Renal pelvis (tissue), 12 donors: ENCODE results near the gene MPND. TPM values are rescaled to one million over a fixed set of nuclear protein-coding genes. Genes with fewer than 3 reads are reported as not detected.

Experiments
- DNase-seq: peaks from one replicate; pipeline ENCODE4 v3.0.0-alpha.2; 2013
- long read RNA-seq, 16 experiments: transcript quantifications; one replicate each; lab custom pipeline, GENCODE V29; 2026
- polyA plus RNA-seq, 3 donors: library from polyadenylated mRNA; unstranded; fragments of 120-200 nt; gene quantifications; one replicate each; pipeline ENCODE4 v1.2.1, GENCODE V29; 2013; ENCODE audit not compliant: insufficient read length in 3 of 3

Gene MPND, protein sequence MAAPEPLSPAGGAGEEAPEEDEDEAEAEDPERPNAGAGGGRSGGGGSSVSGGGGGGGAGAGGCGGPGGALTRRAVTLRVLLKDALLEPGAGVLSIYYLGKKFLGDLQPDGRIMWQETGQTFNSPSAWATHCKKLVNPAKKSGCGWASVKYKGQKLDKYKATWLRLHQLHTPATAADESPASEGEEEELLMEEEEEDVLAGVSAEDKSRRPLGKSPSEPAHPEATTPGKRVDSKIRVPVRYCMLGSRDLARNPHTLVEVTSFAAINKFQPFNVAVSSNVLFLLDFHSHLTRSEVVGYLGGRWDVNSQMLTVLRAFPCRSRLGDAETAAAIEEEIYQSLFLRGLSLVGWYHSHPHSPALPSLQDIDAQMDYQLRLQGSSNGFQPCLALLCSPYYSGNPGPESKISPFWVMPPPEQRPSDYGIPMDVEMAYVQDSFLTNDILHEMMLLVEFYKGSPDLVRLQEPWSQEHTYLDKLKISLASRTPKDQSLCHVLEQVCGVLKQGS
- polyA plus RNA-seq: 10 to 100 TPM; 29.3 to 33.8 (median 31.8) TPM
- long read RNA-seq, donor 1, partial matches to known transcripts: 0 of 4 reads
- long read RNA-seq, donor 1, other reads (novel, unspliced or antisense): 0 of 4 reads
- long read RNA-seq, donor 2, transcript MPND-207 (13 exons, 1,611 nt): major isoform, 5 of 11 reads
- long read RNA-seq, donor 2, partial matches to known transcripts: 5 of 11 reads
- long read RNA-seq, donor 2, other reads (novel, unspliced or antisense): 0 of 11 reads
- long read RNA-seq, donor 3, transcript MPND-207 (13 exons, 1,611 nt): major isoform, 11 of 11 reads
- long read RNA-seq, donor 3, partial matches to known transcripts: 0 of 11 reads
- long read RNA-seq, donor 3, other reads (novel, unspliced or antisense): 0 of 11 reads
- long read RNA-seq, donor 4, partial matches to known transcripts: 6 of 9 reads
- long read RNA-seq, donor 4, other reads (novel, unspliced or antisense): 0 of 9 reads
- long read RNA-seq, donor 5, partial matches to known transcripts: 0 of 3 reads
- long read RNA-seq, donor 5, other reads (novel, unspliced or antisense): 0 of 3 reads
- long read RNA-seq, donor 6, partial matches to known transcripts: 0 of 3 reads
- long read RNA-seq, donor 6, other reads (novel, unspliced or antisense): 0 of 3 reads
- long read RNA-seq, donor 7, transcript MPND-207 (13 exons, 1,611 nt): major isoform, 6 of 13 reads
- long read RNA-seq, donor 7, partial matches to known transcripts: 6 of 13 reads
- long read RNA-seq, donor 7, other reads (novel, unspliced or antisense): 0 of 13 reads
- long read RNA-seq, donor 8: 0 reads
- long read RNA-seq, donor 9, transcript MPND-207 (13 exons, 1,611 nt): major isoform, 7 of 9 reads
- long read RNA-seq, donor 9, partial matches to known transcripts: 0 of 9 reads
- long read RNA-seq, donor 9, other reads (novel, unspliced or antisense): 0 of 9 reads
- long read RNA-seq, donor 10, partial matches to known transcripts: 0 of 2 reads
- long read RNA-seq, donor 10, other reads (novel, unspliced or antisense): 0 of 2 reads
- long read RNA-seq, donor 11, partial matches to known transcripts: 0 of 1 reads
- long read RNA-seq, donor 11, other reads (novel, unspliced or antisense): 0 of 1 reads
- long read RNA-seq, donor 12, transcript MPND-207 (13 exons, 1,611 nt): major isoform, 7 of 13 reads
- long read RNA-seq, donor 12, partial matches to known transcripts: 5 of 13 reads
- long read RNA-seq, donor 12, other reads (novel, unspliced or antisense): 0 of 13 reads
- long read RNA-seq, donor 13, partial matches to known transcripts: 10 of 11 reads
- long read RNA-seq, donor 13, other reads (novel, unspliced or antisense): 0 of 11 reads
- long read RNA-seq, donor 14: 0 reads
- long read RNA-seq, donor 15: 0 reads
- long read RNA-seq, donor 16, transcript MPND-207 (13 exons, 1,611 nt): major isoform, 5 of 7 reads
- long read RNA-seq, donor 16, partial matches to known transcripts: 0 of 7 reads
- long read RNA-seq, donor 16, other reads (novel, unspliced or antisense): 0 of 7 reads

DNA sequence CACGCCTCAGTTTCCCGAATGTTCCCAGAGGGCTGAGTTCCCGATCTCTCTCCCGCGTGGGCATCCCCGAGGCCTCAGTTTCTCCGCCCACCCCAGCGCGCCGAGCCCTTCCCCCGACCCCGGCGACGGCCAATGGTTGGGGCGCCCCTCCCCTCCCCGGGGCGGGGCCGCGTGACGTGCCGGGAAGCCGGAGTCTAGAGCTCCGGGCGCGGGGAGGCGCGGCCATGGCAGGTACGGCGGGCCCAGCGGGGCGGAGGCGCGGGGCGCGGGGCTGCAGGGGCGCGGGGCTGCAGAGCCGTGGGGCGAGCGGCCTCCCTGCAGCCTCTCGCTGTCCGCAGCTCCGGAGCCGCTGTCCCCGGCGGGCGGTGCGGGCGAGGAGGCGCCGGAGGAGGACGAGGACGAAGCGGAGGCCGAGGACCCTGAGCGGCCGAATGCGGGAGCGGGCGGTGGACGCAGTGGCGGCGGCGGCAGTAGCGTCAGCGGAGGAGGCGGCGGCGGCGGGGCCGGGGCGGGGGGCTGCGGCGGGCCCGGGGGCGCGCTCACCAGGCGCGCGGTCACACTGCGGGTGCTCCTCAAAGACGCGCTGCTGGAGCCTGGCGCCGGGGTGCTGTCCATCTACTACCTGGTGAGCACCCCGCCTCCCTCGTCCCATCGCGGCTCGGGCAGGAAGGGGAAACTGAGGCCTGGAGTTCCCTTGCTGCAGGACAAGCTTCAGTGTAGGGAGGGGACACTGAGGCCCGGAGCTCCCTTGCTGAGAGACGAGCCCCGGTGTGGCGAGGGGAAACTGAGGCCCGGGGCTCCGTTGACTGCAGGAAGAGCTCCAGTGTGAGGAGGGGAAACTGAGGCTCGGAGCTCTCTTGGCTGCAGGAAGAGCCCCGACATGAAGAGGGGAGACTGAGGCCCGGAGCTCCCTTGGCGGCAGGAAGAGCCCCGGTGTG, at the start of gene MPND:
Gene MPND, plus strand, starts transcription at position 193 of the 938 bp plus-strand sequence. Its CDS starts 32 bp downstream, at position 225.
- peak; percentile 91 for DNase-seq

DNA sequence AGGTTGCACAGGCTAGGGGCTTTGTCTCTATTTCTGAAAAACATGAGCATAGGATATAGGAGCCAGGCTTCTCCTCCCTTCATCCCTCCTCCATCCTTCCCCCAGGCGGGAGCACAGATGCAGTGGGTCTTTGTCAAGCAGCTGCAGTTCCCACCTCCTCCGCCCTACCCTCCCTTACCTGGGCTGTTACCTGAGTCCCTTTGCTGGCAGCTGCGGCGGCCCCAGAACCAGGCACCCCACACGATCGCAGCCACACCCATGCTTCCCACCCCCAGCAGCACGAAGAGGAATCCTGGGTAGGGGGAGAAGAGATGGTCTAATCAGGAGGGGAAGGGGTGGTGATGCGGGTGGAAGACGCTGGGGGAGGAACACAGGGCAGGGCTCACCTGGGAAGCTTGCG, 49.0 kb upstream of the MPND start:
- DNase-seq: no peak

DNA sequence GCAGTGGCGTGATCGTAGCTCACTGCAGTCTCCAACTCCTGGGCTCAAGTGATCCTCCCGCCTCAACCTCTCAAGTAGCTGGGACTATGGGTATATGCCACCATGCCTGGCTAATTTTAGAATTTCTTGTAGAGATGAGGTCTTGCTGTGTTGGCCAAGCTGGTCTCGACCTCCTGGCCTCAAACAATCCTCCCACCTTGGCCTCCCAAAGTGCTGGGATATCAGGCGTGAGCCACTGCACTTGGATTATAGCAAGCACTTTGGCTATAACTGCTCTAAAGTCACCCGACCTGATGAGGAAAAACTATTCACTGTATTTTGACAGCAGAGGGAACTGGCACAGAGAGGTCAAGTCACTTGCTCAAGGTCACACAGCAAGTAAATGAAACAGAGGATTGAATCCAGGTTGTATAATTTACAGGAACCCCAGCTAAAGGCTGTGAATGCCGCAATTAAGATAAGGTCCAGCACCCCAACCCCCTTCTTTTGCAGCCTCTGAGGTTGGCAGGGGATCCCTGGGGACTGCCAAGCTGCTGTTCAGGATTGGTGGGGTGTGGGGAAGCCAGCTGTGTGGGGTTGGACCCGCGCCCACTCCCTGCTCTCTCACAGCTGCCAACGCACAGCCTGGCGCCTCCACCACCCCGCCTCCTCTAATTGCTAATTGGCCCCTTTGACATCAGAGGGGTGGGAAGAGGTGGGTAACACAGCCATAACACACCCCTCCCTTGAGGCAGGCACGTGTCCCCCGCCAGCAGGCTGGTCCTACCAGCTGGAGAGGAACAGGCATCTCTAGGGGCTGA, 47.2 kb upstream of the MPND start:
- no peak for DNase-seq

DNA sequence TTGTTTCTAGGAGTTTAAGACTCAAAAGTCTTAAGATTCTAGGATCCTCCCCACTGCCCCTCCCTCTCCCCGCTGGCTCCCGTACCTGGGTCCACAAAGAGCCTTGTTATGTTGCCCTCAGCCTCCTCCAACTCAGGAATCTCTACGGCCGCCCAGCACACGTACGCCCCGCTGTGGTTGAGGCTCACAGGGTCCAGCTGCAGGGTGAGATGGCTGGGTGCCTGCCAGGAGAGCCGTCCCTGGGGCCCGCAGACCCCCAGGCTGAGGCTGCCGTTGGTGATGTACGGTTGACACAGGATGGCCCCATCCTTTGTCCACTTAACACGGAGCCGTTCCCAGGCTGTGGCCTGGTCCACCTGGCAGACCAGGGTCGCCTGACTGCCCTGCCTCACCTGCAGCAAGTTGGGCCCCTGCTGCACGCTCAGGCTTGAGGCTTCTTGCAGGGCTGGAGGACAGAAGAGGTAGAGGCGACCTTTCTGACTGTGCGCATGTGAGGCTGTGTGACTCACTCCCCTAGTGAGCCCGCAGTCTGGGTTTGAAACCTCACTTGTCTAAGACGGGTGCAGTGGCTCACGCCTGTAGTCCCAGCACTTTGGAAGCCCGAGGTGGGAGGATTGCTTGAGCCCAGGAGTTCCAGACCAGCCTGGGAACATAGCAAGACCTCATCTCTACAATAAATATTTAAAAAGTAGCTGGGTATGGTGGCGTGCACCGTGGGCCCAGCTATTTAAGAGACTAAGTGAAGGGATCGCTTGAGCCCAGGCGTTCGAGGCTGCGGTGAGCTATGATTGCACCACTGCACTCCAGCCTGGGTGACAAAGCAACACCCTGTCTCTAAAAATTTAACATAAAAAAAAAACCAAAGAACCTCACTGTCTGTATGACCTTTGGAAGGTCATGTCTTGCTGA, 45.2 kb upstream of the MPND start:
- no peak for DNase-seq

DNA sequence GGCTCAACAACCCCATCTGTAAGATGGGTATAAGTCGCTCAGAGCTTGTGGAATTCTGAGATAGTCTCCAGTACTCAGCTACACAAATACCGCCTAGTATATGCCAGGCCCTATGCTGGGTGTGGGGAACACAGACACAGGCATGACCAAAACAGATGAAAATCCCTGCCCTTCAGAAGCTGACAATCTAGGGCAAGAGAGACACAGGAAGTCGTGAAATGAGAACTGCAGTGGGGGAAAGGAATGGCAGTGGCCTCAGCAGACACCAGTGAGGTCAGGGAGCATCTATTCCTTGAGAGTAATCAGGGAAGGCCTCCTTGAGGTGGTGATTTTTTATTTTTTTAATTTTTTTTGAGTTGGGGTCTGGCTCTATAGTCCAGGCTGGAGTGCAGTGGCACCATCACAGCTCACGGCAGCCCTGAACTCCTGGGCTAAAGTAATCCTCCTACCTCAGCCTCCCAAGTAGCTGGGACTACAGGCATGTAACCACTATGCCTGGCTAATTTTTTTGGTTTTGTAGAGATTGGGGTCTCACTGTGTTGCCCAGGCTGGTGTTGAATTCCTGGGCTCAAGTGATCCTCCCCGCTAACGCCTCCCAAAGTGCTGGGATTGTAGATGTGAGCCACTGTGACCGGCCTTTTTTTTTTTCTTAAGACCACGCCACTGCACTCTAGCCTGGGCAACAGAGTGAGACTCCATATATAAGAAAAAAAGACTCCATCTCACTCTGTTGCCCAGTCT, 44.4 kb upstream of the MPND start:
- no peak for DNase-seq

DNA sequence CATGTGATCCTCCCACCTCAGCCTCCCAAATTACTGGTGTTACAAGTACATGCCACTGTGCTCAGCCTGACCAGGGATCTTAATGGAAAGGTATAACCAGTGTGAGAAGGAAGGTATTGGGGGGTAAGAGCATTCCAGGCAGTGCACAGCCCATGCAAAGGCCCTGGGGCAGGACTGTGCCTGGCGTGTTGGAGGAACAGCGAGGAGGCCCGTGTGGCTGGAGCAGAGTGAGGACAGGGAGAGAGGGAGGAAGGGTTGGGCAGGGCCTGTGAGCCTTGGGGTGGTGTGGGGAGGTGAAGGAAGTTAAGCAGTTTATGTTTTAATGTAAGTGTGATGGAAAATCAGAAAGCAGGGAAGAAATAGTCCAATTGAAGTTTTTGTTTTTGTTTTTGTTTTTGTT, 42.8 kb upstream of the MPND start:
- DNase-seq: no peak

DNA sequence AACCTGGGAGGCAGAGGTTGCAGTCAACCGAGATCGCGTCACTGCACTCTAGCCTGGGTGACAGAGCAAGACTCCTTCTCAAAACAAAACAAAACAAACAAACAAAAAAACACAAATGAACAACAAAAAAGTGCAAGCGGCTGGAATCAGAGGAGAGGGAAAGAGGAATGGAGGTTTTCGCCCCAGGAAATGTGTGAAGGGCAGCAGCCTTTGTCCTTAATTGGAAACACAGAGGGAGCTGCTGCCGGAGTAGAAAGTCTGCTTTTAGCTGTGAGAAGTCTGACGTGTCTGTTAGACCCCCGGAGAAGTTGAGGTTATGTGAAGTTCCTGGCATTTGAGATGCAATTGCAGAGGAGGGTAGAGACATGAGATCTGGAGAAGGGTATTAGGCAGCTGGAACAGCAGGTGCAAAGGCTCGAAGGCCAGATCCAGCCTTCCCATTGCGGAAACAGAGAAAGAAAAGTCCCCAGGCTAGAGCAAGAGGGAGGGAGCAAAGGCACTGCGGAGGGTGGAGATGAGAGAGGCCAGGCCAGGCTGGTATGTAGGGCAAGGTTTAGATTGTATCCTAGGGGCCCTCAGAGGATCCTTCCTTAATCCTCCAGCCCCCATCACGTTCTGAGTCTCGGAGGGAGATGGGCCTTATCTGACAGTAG, 41.6 kb upstream of the MPND start:
- no peak for DNase-seq

DNA sequence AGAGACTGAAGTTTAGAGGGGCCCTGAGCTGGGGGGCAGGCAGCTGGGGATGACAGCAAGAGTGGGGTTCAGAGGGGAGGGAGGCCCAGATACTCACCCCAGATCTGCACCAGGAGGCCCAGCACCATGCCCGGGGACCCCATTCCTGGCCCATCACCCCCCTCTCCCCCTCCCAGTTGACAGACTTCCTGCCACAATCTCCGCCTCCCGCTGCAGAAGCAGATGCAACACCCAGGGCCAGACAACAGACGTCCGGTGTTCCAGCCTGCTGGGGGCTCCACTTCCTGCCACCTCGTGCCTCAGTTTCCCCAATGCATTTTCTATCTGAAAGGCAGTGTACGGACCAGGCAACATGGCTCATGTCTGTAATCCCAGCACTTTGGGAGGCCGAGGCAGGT, 41.1 kb upstream of the MPND start, which contains the start of gene TMIGD2:
Gene TMIGD2, minus strand, starts transcription at position 147 of the 398 bp plus-strand sequence. Its CDS starts 4 bp downstream, at position 143.
- DNase-seq: no peak

DNA sequence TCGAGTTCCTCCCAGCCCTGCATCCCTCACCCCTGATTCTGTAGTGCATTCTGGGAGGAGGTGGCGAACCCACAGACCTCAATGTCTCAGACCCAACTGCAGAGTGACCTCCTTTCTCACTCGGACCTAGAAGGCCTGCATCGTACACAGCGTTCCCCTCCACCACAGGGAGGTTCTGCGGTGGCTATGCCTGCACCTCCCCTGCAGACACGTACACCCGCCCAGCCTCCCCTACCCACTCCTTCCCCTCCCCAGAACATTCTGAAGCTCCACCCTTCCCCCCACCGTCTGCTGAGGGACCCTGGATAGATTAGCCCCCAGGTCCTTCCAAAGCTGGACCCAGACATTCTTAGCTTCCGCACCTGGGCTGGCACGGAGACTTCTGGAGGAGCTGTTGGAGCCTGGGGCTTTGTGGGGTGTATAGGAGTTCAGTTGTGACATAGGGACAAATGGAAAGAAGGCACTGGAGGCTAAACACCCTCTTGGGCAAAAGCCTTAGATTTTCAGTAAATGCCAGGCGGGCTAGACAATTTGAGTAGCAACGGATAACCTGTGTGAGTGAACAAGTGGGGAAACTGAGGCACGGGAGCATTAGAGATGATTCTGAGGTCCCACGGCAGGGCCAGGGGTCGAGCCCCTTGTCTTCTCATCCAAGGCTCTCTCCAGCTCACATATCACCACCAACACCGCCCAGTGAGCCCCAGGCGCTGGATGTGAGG, 39.4 kb upstream of the MPND start:
- DNase-seq: no peak

DNA sequence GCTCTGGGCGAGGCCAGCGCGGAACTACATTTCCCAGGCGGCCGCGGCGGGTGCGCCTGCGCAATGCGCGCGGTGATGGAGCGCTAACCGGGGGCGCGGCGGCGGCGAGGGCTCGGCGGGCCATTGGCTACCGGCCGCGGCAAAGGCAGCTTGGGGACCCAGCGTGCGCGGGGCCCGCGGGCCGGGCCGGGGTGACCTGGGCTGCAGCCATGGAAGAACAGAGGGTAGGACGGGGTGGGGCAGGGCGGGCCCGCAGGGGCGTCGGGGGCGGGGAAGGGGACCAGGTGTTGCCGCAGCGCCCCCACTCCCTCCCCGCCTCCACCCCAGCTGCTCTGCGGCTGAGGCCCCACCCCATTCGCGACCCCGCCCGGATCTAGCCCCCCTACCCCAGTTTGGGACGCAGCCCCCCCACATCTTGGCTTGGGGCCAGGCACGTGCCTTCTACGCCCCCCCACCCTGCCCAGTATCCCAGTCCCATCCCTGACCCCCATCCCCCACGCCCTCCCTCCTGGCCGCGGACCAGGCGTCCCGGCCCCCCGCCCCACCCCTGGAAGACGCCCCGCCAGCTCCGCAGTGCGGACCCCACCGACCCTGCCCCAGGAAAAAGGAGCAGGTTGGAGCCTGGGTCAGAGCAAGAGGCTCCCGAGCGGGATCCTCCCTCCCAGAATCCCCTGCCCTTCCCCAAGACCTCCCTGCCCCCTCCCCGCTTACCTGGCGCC, 38.7 kb upstream of the MPND start, which contains the start of gene FSD1:
Gene FSD1, plus strand, starts transcription at position 61 of the 719 bp plus-strand sequence. Its CDS starts 149 bp downstream, at position 210.
- DNase-seq: no peak

DNA sequence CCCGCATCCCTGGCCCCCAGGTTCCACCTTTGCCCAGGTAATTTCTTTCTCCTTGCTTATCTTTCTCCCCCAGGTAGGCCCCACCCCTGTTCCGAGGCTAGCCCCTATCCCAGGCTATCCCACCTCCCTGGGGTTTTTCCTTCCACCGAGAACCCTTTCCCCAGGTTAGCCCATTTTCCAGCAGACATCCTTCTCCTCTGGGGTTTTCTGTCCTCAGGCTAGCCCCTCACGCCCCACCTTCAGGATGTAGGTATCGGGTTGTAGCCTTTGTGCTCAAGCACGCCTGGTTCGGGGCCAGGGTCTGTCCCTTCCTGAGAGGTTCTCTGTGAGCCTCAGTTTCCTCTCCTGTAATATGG, 38.1 kb upstream of the MPND start:
- no peak for DNase-seq

DNA sequence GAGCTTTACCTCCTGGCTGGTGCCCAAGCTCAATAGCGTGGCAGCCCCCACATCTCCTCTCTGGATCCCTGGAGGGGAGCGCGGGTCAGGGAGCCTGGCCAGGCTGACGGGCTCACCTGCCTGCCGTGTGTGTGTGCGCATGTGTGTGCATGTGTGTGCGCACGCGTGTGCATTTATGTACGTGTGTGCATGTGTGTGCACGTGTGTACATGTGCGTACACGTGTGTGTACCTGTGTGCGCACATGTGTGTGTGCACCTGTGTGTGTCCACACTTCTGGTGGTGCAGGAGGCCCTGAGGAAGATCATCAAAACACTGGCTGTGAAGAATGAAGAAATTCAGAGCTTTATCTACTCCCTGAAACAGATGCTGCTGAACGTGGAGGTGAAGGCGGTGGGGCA, 37.7 kb upstream of the MPND start:
- DNase-seq: no peak

DNA sequence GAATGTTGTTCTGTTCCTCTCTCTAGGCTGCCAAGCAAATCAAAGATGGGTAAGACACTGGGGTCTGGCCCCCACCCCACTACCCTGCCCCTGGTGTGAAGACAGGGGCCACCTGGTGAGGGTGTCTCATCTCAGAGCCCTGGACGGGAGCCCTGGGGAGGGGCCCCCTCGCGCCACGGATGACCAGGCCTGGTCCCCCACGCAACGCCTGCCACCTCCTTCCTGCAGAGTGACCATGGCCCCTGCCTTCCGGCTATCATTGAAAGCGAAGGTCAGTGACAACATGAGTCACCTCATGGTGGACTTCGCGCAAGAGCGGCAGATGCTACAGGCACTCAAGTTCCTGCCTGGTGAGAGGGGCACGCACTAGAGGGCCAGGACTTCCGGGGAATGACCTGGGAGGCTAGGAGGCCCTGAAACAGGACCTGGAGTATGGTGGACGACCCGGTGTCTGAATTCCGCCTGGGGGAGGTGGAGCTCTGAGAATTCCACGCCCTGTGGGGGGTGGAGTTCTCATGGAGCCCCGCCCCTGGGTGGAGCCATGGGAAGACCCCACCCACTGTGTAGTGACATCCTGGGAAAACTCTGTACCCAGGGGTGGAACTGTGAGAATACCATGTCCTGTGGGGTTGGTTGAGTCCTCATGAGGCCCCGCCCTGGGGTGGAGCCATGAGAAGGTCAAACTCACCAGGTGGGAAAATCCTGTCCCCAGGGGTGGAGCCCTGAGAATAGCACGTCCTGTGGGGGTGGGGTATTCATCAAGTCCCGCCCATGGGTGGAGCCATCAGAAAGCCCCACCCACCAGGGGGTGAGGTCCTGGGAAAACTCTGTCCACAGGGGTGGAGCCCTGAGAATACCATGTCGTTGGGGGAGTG, 32.9 kb upstream of the MPND start:
- no peak for DNase-seq
